Subcutaneous adipose tissue (tissue), 4 donors: ENCODE data around the gene SLC51B. TPM values are rescaled to one million over a fixed set of nuclear protein-coding genes. Genes with fewer than 3 reads are reported as not detected.

ENCODE experiments used
- CTCF ChIP-seq: fragments of 450-650 bp; IDR thresholded peaks from one replicate; pipeline ENCODE4 v1.5.1; 2016; ENCODE audit warnings: low read depth, mild to moderate bottlenecking, control low read depth, antibody characterized with exemption, moderate library complexity
- total RNA-seq, 4 donors: library from RNA; depleted of rRNA; stranded (reverse); fragments of >200 nt; gene quantifications; one replicate each; pipeline ENCODE4 v1.1.0, GENCODE V29; 2016

Gene SLC51B
- total RNA-seq, 4 donors from 2014 or later = not detected

GRCh38 chr15:65055201-65055870, 10.1 kb downstream of the SLC51B start:
- no peak for TF ChIP-seq CTCF

- TF ChIP-seq CTCF = no peak
Measured at GRCh38 chr15:65056106-65056505, 10.9 kb downstream of the SLC51B start.

- TF ChIP-seq CTCF = no peak
Measured at GRCh38 chr15:65056868-65057548, 11.8 kb downstream of the SLC51B start.

GRCh38 chr15:65057549-65057940, 12.4 kb downstream of the SLC51B start:
- no peak for TF ChIP-seq CTCF

GRCh38 chr15:65058394-65059368, 13.5 kb downstream of the SLC51B start:
- no peak for TF ChIP-seq CTCF

- no peak for TF ChIP-seq CTCF
Measured at GRCh38 chr15:65059369-65059750, 14.2 kb downstream of the SLC51B start.
